ENCODE data around the gene UMODL1.

GRCh38 chr21:42186591-42186990, 115.5 kb downstream of the UMODL1 start:
- TF ChIP-seq POLR2A (IDR thresholded peaks at IDR 0.05; ENCODE audit: low read depth, low read length) = no peak
- TF ChIP-seq POLR2AphosphoS5 (IDR thresholded peaks at IDR 0.05; ENCODE audit: low read depth, low read length) = no peak
- TF ChIP-seq TAF1 (IDR thresholded peaks at IDR 0.05; ENCODE audit: borderline replicate concordance, low read depth, low read length) = no peak

All from GM12892 (cell line).